ENCODE measurements around the gene SPTBN1. TPM values are rescaled to one million over a fixed set of nuclear protein-coding genes. Genes with fewer than 3 reads are reported as not detected.
"Not testable (repeated sequence)": the region's sequence is repeated elsewhere in the genome, so short reads cannot be mapped to it uniquely, and the experiment has no call there.

The SPTBN1 gene
- total RNA-seq, 3 donors from 2014 or later (not counting 1 experiment from before 2014, with no cell fraction given) = 65.7 to 142 (median 68.3) TPM

DNA sequence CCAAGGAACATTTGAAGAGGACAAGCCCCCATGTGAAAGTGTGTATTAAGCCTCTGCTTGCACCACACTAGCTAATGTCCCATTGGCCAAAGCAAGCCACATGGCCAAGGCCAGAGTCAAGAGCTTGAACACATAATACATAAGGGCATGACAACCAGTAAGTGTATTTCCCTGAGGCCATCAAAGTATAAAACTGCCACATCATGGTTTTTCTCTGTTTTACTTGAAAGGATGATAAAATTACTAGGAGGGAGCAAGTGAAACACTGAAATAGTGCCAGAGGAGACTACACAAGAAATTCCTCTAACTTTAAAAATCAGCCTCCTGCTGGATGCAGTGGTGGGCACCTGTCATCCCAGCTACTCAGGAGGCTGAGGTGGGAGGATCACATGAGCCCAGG lies 236.4 kb downstream of the SPTBN1 start:
- Mint-ChIP-seq H3K27ac (no peak overlapping the region), H3K4me3 (no peak overlapping the region), H3K4me1 (no peaks in the 10 kb centered on the region), H3K27me3 (ENCODE audit: low read depth in 2 of 2) (peaks cover 21 to 35% of the 10 kb centered on the region in 2 donors), H3K36me3 (no peaks in the 10 kb centered on the region), H3K9me3 (no peaks in the 10 kb centered on the region)
- Histone ChIP-seq H3K27me3 (ENCODE audit: control insufficient read depth, insufficient read depth, low read length) (no peaks in the 10 kb centered on the region), H3K4me3 (ENCODE audit: low read length) (no peak overlapping the region), H3K4me1 (ENCODE audit: control insufficient read depth, insufficient read depth, low read length) (no peaks in the 10 kb centered on the region), H3K9me3 (ENCODE audit: control insufficient read depth, insufficient read depth, low read length) (no peaks in the 10 kb centered on the region), H3K27ac (ENCODE audit: low read length) (no peak overlapping the region), H3K36me3 (ENCODE audit: control insufficient read depth, insufficient read depth, low read length) (no peaks in the 10 kb centered on the region)
- intact Hi-C loops (cut with micrococcal nuclease) = no loop called here
- DNase-seq = no peak
- no peak for ATAC-seq
- TF ChIP-seq, protein P1, sequence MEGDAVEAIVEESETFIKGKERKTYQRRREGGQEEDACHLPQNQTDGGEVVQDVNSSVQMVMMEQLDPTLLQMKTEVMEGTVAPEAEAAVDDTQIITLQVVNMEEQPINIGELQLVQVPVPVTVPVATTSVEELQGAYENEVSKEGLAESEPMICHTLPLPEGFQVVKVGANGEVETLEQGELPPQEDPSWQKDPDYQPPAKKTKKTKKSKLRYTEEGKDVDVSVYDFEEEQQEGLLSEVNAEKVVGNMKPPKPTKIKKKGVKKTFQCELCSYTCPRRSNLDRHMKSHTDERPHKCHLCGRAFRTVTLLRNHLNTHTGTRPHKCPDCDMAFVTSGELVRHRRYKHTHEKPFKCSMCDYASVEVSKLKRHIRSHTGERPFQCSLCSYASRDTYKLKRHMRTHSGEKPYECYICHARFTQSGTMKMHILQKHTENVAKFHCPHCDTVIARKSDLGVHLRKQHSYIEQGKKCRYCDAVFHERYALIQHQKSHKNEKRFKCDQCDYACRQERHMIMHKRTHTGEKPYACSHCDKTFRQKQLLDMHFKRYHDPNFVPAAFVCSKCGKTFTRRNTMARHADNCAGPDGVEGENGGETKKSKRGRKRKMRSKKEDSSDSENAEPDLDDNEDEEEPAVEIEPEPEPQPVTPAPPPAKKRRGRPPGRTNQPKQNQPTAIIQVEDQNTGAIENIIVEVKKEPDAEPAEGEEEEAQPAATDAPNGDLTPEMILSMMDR (IDR thresholded peaks at IDR 0.05) = no peak

DNA sequence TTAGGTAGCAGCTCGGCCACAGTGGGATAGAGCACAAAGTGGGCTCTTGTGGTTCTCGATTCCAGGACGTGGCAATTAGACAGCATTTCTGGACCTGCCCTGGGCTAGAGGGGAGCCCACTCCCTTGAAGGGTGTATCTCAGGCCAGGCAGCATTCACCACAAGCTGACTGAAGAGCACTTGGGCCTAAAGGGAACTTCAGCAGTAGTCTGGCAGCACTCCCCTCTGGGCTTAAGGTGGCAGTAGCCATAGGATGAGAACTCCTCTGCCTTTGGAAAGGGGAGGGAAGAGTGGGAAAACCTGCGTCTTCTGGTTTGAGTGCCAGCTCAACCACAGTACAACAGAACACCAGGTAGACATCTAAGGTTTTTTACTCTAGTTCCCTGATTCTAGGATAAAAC lies 239.3 kb downstream of the SPTBN1 start:
- WGBS (ENCODE audit: insufficient coverage) = 89% methylated on average over 4 of the region's 4 CpGs
- Histone ChIP-seq H3K27ac (ENCODE audit: low read length) (no peak overlapping the region), H3K27me3 (ENCODE audit: control insufficient read depth, insufficient read depth, low read length) (no peaks in the 10 kb centered on the region), H3K4me3 (ENCODE audit: low read length) (no peak overlapping the region), H3K4me1 (ENCODE audit: control insufficient read depth, insufficient read depth, low read length) (no peaks in the 10 kb centered on the region), H3K9me3 (ENCODE audit: control insufficient read depth, insufficient read depth, low read length) (no peaks in the 10 kb centered on the region), H3K36me3 (ENCODE audit: control insufficient read depth, insufficient read depth, low read length) (no peaks in the 10 kb centered on the region)
- TF ChIP-seq, protein P1 (IDR thresholded peaks at IDR 0.05) = no peak
- H3K36me3 Mint-ChIP-seq = no peaks in the 10 kb centered on the region
- no peak overlapping the region for H3K27ac Mint-ChIP-seq
- H3K4me1 Mint-ChIP-seq = no peaks in the 10 kb centered on the region
- ATAC-seq (no peak), DNase-seq (no peak)
- intact Hi-C loops (cut with micrococcal nuclease) = no loop called here
- peaks cover 9 to 27% of the 10 kb centered on the region in 2 donors for H3K27me3 Mint-ChIP-seq (ENCODE audit: low read depth in 2 of 2)
- H3K4me3 Mint-ChIP-seq = no peak overlapping the region
- H3K9me3 Mint-ChIP-seq = no peaks in the 10 kb centered on the region

DNA sequence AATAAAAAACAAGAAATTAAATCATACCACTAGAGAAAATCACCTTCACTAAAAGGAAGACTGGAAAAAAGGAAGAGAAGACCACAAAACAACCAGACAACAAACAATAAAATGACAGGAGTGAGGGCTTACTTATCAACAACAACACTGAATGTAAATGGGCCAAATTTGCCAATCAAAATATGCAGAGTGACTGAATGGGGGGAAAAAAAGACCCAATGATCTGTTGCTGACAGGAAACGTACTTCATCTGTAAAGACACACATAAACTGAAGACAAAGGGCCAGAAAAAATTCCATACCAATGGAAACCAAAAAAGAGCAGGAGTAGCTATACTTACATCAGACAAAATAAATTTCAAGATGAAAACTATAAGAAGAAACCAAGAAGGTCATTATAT lies 241.8 kb downstream of the SPTBN1 start:
- Histone ChIP-seq H3K9me3 (ENCODE audit: control insufficient read depth, insufficient read depth, low read length) (no peaks in the 10 kb centered on the region), H3K4me1 (ENCODE audit: control insufficient read depth, insufficient read depth, low read length) (no peaks in the 10 kb centered on the region), H3K4me3 (ENCODE audit: low read length) (no peak overlapping the region), H3K27me3 (ENCODE audit: control insufficient read depth, insufficient read depth, low read length) (no peaks in the 10 kb centered on the region), H3K27ac (ENCODE audit: low read length) (no peak overlapping the region), H3K36me3 (ENCODE audit: control insufficient read depth, insufficient read depth, low read length) (no peaks in the 10 kb centered on the region)
- ATAC-seq (no peak), DNase-seq (no peak)
- no peaks in the 10 kb centered on the region for H3K9me3 Mint-ChIP-seq
- no CpG with 5 or more reads among the region's 1 CpG for WGBS (ENCODE audit: insufficient coverage)
- H3K4me3 Mint-ChIP-seq = no peak overlapping the region
- H3K27me3 Mint-ChIP-seq (ENCODE audit: low read depth in 2 of 2) = peaks cover 9 to 44% of the 10 kb centered on the region in 2 donors
- no peak overlapping the region for H3K27ac Mint-ChIP-seq
- TF ChIP-seq, protein P1 (IDR thresholded peaks at IDR 0.05) = no peak
- no peaks in the 10 kb centered on the region for H3K4me1 Mint-ChIP-seq
- no peaks in the 10 kb centered on the region for H3K36me3 Mint-ChIP-seq
- intact Hi-C loops (cut with micrococcal nuclease) = no loop called here

DNA sequence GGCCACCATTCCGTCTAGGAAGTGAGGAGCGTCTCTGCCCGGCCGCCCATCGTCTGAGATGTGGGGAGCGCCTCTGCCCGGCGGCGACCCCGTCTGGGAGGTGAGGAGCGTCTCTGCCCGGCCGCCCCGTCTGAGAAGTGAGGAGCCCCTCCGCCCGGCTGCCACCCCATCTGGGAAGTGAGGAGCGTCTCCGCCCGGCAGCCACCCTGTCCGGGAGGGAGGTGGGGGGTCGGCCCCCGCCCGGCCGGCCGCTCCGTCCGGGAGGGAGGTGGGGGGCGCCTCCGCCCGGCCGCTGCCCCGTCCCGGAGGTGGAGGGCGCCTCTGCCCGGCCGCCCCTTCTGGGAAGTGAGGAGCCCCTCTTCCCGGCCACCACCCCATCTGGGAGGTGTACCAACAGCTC lies 242.8 kb downstream of the SPTBN1 start:
- H3K4me1 ChIP-seq (ENCODE audit: control insufficient read depth, insufficient read depth, low read length); intact Hi-C loops (cut with micrococcal nuclease); H3K36me3 Mint-ChIP-seq; H3K9me3 Mint-ChIP-seq; H3K4me1 Mint-ChIP-seq; H3K9me3 ChIP-seq (ENCODE audit: control insufficient read depth, insufficient read depth, low read length); H3K27ac Mint-ChIP-seq; H3K27ac ChIP-seq (ENCODE audit: low read length); H3K4me3 ChIP-seq (ENCODE audit: low read length); DNase-seq; ATAC-seq; H3K4me3 Mint-ChIP-seq; H3K36me3 ChIP-seq (ENCODE audit: control insufficient read depth, insufficient read depth, low read length); H3K27me3 ChIP-seq (ENCODE audit: control insufficient read depth, insufficient read depth, low read length): not testable (repeated sequence)
- WGBS (ENCODE audit: insufficient coverage) = 97% methylated on average over 37 of the region's 37 CpGs
- peaks cover 9 to 44% of the 10 kb centered on the region in 2 donors for H3K27me3 Mint-ChIP-seq (ENCODE audit: low read depth in 2 of 2)

Data from natural killer cell (primary cell).